ENCODE measurements around the gene ANKRD40.

GRCh38 chr17:50679008-50679544 is 28.6 kb downstream of the ANKRD40 start:
- TF ChIP-seq CTCF (IDR thresholded peaks at IDR 0.05 in 2 of 3, conservative IDR thresholded peaks at IDR 0.05 in 1 of 3; ENCODE audit: borderline replicate concordance in 1 of 3, insufficient read depth in 1 of 3, low read depth in 2 of 3, low read length in 2 of 3) (no peak), CEBPB (IDR thresholded peaks at IDR 0.05; ENCODE audit: low read depth) (no peak), POLR2A (IDR thresholded peaks at IDR 0.05; ENCODE audit: borderline replicate concordance, extremely low read depth, insufficient read depth, insufficient read length) (no peak)
